ENCODE data around the gene SERPINA9.
"Not testable (repeated sequence)": the region's sequence is repeated elsewhere in the genome, so short reads cannot be mapped to it uniquely, and the experiment has no call there.

SERPINA9 gene

DNA sequence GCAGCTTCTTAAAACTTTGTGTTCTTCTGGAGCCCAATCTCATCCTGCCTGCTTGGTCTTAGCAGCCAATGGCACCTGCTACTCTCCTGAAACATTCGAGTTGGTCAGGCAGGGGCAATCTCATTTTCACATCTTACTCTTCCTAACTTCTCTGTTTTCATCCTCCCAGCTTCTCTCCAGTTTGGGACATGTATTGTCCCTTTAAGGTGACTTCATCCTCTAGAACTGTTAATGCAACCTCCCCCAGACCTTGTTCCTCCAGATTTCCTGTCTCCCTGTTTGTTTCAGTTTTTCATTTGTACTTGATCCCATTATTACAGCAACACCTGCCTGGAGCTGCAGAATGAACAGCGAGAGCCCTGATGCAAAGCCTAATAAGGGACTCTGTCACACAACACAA is 54.7 kb downstream of the SERPINA9 start:
- DNase-seq: no peak

- not testable (repeated sequence) for DNase-seq
Measured at GRCh38 chr14:94417497-94418205, 58.3 kb downstream of the SERPINA9 start.
